CD4-positive, alpha-beta T cell (primary cell): ENCODE data around the gene SRD5A2. TPM values are rescaled to one million over a fixed set of nuclear protein-coding genes. Genes with fewer than 3 reads are reported as not detected.

Experiments
- ATAC-seq: fragments of 200-7000 bp; cut with Tn5 transposase; one replicate; pipeline ENCODE4 v1.10.0; 2022; ENCODE audit warnings: mild to moderate bottlenecking; ENCODE audit not compliant: poor library complexity
- CTCF ChIA-PET: fragments of 350-600 bp; sonication (Branson Sonifier 250); formaldehyde crosslinking; loops from one replicate; lab custom pipeline; 2021; ENCODE audit warnings: antibody characterized with exemption, inconsistent platforms; lab: Charles Lee
- POLR2A ChIA-PET: fragments of 350-600 bp; sonication (Branson Sonifier 250); formaldehyde crosslinking; loops from one replicate; lab custom pipeline; 2021; ENCODE audit warnings: antibody characterized with exemption, inconsistent platforms; lab: Charles Lee
- DNase-seq, 14 experiments: peaks; one replicate each; pipeline ENCODE4 v3.0.0-alpha.2; 2013 to 2020; ENCODE audit warnings: mixed read lengths in 2 of 14
- H3K27ac ChIP-seq, 2 donors: one replicate each; pipeline versions ENCODE4 v1.5.1 to v1.7.0; 2013; ENCODE audit warnings: low read length in 2 of 2, low read depth in 1 of 2, mild to moderate bottlenecking in 1 of 2
- H3K27me3 ChIP-seq, 2 experiments: 1 replicate in 1 of 2; 2 replicates in 1 of 2; pipeline versions ENCODE4 v1.6.1 to v1.7.0; 2013; ENCODE audit warnings: low read length in 2 of 2, control low read depth in 1 of 2, mild to moderate bottlenecking in 1 of 2, moderate library complexity in 1 of 2; ENCODE audit not compliant: insufficient read depth in 2 of 2, control insufficient read depth in 1 of 2
- H3K36me3 ChIP-seq: one replicate; pipeline ENCODE4 v1.6.1; 2013; ENCODE audit warnings: low read length, control low read depth; ENCODE audit not compliant: insufficient read depth
- H3K4me1 ChIP-seq: one replicate; pipeline ENCODE4 v1.6.1; 2013; ENCODE audit warnings: low read length, control low read depth; ENCODE audit not compliant: insufficient read depth
- H3K4me3 ChIP-seq: one replicate; pipeline ENCODE4 v1.5.1; 2013; ENCODE audit warnings: mild to moderate bottlenecking, low read length, moderate library complexity
- H3K9me3 ChIP-seq, 2 experiments: 1 replicate in 1 of 2; 2 replicates in 1 of 2; pipeline versions ENCODE4 v1.6.1 to v1.7.0; 2013; ENCODE audit warnings: low read length in 2 of 2, mild to moderate bottlenecking in 2 of 2, control low read depth in 1 of 2, moderate library complexity in 1 of 2; ENCODE audit not compliant: control insufficient read depth in 1 of 2, insufficient read depth in 1 of 2
- H3K27ac Mint-ChIP-seq: one replicate; pipeline ENCODE4 v1.8.0; 2020; ENCODE audit warnings: mixed read lengths
- H3K27me3 Mint-ChIP-seq: one replicate; pipeline ENCODE4 v1.8.0; 2021; ENCODE audit warnings: mixed read lengths
- H3K36me3 Mint-ChIP-seq: one replicate; pipeline ENCODE4 v1.8.0; 2021; ENCODE audit warnings: low read depth, mixed read lengths
- H3K4me1 Mint-ChIP-seq: one replicate; pipeline ENCODE4 v1.8.0; 2021; ENCODE audit warnings: low read depth, mixed read lengths
- H3K4me3 Mint-ChIP-seq: one replicate; pipeline ENCODE4 v1.8.0; 2020; ENCODE audit warnings: mild to moderate bottlenecking, mixed read lengths
- H3K9me3 Mint-ChIP-seq: one replicate; pipeline ENCODE4 v1.8.0; 2020; ENCODE audit warnings: mixed read lengths
- CTCF ChIP-seq: fragments of 200-600 bp; IDR thresholded peaks from one replicate; pipeline ENCODE4 v1.8.0; 2022; ENCODE audit warnings: antibody characterized with exemption, mild to moderate bottlenecking
- intact Hi-C, 2 experiments: fragments of 100-400 bp; cut with DNase I in 1 of 2; cut with micrococcal nuclease in 1 of 2; formaldehyde crosslinking; loops; one replicate each; pipeline versions ENCODE4 v1.15.1 to v1.9.0; 2023 to 2025; cut with DNase I, micrococcal nuclease
- total RNA-seq, 174 experiments: library from RNA in 2 of 174; stranded (reverse) in 2 of 174; gene quantifications; one replicate each; pipeline ENCODE4 v1.2.3 and lab custom pipeline; 2021 to 2026

Gene SRD5A2
- total RNA-seq, 2 experiments from 2014 or later: not detected

- no peak for TF ChIP-seq CTCF
- H3K36me3 Mint-ChIP-seq: no peaks in the 10 kb centered on the region
- Histone ChIP-seq H3K36me3 (no peaks in the 10 kb centered on the region), H3K9me3 (no peaks in the 10 kb centered on the region), H3K4me1 (no peaks in the 10 kb centered on the region), H3K4me3 (no peak overlapping the region), H3K27me3 (peaks cover 6 to 13% of the 10 kb centered on the region in 2 experiments), H3K27ac (no peak overlapping the region)
- ATAC-seq: no peak
- peaks cover 16% of the 10 kb centered on the region for H3K27me3 Mint-ChIP-seq
- no peak for DNase-seq
- no peak overlapping the region for H3K4me3 Mint-ChIP-seq
- intact Hi-C loops: no loop called here
- H3K9me3 Mint-ChIP-seq: no peaks in the 10 kb centered on the region
- ChIA-PET POLR2A (no interaction called here), CTCF (no interaction called here)
- H3K4me1 Mint-ChIP-seq: no peaks in the 10 kb centered on the region
- H3K27ac Mint-ChIP-seq: no peak overlapping the region
Measured at GRCh38 chr2:31474296-31474695, 106.4 kb downstream of the SRD5A2 start.

Other genes starting within 250 kb of the SRD5A2 start
- under 1 TPM in 1 of 2 experiments, not detected in 1; 0.05 TPM for gene XDH, start 166.2 kb downstream of the SRD5A2 start, total RNA-seq